ENCODE measurements around the gene VEGFB. TPM values are rescaled to one million over a fixed set of nuclear protein-coding genes. Genes with fewer than 3 reads are reported as not detected.
A peak's percentile ranks its signal among the peaks of the same experiment; 100 is the strongest.

The VEGFB gene
- total and polyA plus RNA-seq, 8 donors = 72.9 to 132 (median 86.6) TPM

DNA sequence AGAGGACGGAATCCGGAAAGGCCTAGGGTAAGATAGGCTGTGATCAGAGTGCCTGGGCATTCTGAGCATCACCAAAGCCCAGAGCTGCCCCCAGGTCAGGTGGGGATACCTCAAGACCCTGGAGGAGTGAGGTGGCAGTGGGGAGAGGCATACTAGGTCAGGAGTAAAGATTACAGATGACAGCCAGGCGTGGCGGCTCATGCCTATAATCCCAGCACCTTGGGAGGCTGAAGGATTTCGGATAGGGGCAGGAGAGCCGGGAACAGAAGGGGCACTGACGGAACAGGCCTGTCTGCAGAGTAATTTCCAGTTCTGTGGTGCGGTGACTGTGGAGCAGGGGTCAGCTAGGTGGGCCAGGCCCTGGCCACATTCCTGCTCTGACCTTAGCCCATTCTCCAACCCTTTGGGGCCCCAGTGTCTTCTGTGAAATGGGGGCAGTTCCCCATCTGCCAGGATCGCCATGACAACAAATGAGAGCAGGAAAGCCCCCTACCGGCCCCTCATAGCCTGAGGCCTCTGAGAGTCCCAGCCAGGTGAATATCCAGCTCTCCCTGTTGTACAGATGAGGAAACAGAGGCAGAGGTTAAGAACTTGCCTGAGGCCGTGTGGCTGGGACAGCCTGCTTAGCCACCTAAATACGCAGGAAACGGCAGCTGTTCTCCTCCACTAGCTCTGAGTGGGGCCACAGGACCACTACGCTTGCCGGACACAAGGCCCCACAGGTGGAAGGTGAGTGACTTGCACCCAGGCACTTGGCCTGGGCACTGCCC lies 40.8 kb downstream of the VEGFB start:
- no peak for DNase-seq
- Histone ChIP-seq H3K4me3 (no peak overlapping the region), H3K27me3 (no peaks in the 10 kb centered on the region), H3K4me1 (peaks cover 5 to 19% of the 10 kb centered on the region in 2 donors), H3K9me3 (no peaks in the 10 kb centered on the region), H3K36me3 (peaks cover 0 to 42% of the 10 kb centered on the region in 2 donors), H3K27ac (no peak overlapping the region)
- intact Hi-C loops (cut with DNase I) = no loop called here
- no peak for ATAC-seq
- TF ChIP-seq, protein P1, sequence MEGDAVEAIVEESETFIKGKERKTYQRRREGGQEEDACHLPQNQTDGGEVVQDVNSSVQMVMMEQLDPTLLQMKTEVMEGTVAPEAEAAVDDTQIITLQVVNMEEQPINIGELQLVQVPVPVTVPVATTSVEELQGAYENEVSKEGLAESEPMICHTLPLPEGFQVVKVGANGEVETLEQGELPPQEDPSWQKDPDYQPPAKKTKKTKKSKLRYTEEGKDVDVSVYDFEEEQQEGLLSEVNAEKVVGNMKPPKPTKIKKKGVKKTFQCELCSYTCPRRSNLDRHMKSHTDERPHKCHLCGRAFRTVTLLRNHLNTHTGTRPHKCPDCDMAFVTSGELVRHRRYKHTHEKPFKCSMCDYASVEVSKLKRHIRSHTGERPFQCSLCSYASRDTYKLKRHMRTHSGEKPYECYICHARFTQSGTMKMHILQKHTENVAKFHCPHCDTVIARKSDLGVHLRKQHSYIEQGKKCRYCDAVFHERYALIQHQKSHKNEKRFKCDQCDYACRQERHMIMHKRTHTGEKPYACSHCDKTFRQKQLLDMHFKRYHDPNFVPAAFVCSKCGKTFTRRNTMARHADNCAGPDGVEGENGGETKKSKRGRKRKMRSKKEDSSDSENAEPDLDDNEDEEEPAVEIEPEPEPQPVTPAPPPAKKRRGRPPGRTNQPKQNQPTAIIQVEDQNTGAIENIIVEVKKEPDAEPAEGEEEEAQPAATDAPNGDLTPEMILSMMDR (IDR thresholded peaks at IDR 0.05) = no peak

DNA sequence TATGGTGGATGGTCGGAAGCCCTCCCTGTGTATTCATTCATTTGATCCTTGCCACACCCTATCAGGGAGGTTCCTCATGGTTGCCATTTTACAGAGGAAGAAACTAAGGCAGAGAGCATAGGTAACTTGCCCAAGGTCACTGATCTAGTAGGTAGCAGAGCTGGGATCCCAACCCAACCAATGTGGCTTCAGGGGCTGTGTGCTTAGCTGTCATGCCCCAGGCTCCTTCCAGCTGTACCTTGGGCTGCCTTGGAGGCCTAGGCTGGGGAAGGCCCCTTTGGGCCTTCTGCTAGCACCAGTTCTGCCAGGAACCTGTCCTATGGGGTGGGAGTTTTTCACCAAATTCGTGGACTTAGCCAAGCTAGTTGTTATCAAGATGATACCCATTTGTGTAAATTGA lies 41.5 kb downstream of the VEGFB start:
- Histone ChIP-seq H3K27ac (no peak overlapping the region), H3K27me3 (no peaks in the 10 kb centered on the region), H3K9me3 (no peaks in the 10 kb centered on the region), H3K4me3 (no peak overlapping the region), H3K4me1 (peaks cover 5 to 19% of the 10 kb centered on the region in 2 donors), H3K36me3 (peaks cover 0 to 42% of the 10 kb centered on the region in 2 donors)
- no peak for DNase-seq
- no peak for ATAC-seq
- TF ChIP-seq, protein P1 (IDR thresholded peaks at IDR 0.05) = no peak
- intact Hi-C loops (cut with DNase I) = no loop called here

DNA sequence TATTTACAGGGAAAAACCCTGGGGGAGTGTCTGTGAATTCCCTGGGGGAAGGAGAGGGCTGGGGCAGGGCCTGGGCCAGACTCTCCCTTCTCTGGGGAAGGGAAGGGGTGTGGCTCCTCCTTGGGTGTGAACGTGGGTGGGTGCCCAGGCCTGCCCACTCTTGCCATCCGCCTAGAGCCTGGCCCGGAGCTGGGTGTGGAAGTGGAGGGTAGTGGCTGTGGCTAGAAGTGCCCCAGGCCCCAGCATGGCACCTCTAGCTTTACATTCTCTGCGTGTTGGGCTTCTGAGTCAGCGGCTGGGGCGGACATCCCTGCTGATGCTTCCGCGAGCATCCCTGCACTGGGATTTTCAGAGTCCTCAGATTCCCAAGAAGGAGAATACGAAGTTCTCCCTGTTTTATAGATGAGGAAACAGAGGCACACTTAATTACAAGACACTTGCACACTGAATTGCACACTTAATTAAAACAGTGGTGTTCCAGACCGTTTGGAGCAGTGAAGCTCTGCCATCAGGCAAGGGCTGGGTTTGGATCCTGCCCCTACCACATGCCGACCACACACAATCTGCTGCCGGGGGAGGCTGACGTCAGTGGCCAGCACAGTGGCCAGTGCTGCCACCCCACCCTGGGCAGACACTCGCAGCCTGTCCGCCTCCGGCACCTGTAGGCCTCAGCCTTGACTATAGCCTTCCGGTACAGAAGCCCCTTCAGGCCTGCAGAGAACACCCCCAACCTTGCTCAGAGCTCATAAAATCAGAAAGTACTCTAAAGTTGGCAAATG lies 42.5 kb downstream of the VEGFB start:
- H3K27me3 ChIP-seq = no peaks in the 10 kb centered on the region
- ATAC-seq = peak; percentile 50

DNA sequence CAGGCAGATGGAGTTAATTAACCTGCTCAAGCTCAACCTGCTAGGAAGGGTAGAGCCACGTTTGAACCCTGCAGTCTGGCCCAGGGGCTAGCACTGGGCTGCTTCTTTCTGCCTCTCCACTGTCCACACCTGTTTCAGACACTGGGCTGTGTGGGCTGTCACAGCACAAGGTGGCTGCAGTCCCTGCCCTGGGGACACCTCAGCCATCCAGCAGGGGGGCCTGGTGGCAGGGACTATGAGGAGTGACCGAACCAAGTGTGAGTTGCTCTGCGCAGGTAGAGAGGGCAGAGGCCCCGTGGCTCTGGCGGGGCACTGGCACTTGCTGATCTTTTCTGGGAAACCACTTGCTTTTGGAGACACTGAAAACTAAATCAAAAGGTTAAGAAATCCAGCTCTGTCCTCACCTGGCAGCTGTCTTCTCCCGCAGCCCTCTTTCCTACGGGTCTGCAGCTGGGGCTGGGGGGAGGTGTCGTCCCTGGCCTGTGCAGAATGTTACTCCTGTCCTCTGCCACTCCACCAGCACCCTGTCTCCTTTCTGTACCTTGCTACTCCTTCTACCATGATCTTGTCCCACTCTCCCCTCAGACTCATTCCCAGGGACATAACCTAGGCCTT lies 44.3 kb downstream of the VEGFB start:
- peaks cover 0 to 56% of the 10 kb centered on the region in 2 donors for H3K36me3 ChIP-seq
- H3K9me3 ChIP-seq = no peaks in the 10 kb centered on the region
- TF ChIP-seq, protein P1 (IDR thresholded peaks at IDR 0.05) = no peak
- intact Hi-C loops (cut with DNase I) = no loop called here
- H3K27me3 ChIP-seq = no peaks in the 10 kb centered on the region
- ATAC-seq (no peak), DNase-seq (no peak)
- no peak overlapping the region for H3K27ac ChIP-seq
- H3K4me1 ChIP-seq = peaks cover 7 to 10% of the 10 kb centered on the region in 2 donors
- H3K4me3 ChIP-seq = no peak overlapping the region

More for the DNA sequence above, 42.5 kb downstream of the VEGFB start:
- H3K4me3 ChIP-seq = no peak overlapping the region
- intact Hi-C loops (cut with DNase I) = no loop called here
- no peak for DNase-seq
- H3K9me3 ChIP-seq = no peaks in the 10 kb centered on the region
- peaks cover 0 to 48% of the 10 kb centered on the region in 2 donors for H3K36me3 ChIP-seq
- no peak overlapping the region for H3K27ac ChIP-seq
- TF ChIP-seq, protein P1 (IDR thresholded peaks at IDR 0.05) = no peak
- H3K4me1 ChIP-seq = peaks cover 3 to 14% of the 10 kb centered on the region in 2 donors
